ENCODE measurements around the gene TSPAN12.

DNA sequence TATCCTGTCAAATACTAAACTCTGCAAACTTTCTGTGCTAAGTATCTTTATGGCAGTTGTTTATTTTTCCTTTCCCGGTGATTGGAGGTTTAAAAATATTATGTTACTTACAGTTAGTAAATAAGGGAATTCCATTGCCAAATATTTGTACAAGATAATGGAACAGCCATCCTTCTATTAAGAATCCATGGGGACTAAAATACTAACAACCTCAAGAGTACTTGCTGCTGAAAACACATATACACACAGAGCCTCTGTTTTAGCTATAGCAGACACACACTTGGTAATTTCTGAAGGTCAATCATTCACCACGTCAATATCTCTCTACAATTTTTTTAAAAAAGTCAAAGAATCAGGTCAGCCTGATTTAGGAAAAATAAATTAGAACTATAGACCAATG lies 32.4 kb downstream of the TSPAN12 start:
- TF ChIP-seq EHMT2 (IDR thresholded peaks at IDR 0.05; ENCODE audit: low read depth), result no peak
- TF ChIP-seq NR3C1 (IDR thresholded peaks at IDR 0.05), result no peak
- TF ChIP-seq, protein P1, sequence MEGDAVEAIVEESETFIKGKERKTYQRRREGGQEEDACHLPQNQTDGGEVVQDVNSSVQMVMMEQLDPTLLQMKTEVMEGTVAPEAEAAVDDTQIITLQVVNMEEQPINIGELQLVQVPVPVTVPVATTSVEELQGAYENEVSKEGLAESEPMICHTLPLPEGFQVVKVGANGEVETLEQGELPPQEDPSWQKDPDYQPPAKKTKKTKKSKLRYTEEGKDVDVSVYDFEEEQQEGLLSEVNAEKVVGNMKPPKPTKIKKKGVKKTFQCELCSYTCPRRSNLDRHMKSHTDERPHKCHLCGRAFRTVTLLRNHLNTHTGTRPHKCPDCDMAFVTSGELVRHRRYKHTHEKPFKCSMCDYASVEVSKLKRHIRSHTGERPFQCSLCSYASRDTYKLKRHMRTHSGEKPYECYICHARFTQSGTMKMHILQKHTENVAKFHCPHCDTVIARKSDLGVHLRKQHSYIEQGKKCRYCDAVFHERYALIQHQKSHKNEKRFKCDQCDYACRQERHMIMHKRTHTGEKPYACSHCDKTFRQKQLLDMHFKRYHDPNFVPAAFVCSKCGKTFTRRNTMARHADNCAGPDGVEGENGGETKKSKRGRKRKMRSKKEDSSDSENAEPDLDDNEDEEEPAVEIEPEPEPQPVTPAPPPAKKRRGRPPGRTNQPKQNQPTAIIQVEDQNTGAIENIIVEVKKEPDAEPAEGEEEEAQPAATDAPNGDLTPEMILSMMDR (IDR thresholded peaks at IDR 0.05), result no peak
- no peak for TF ChIP-seq RCOR1 (IDR thresholded peaks at IDR 0.05; ENCODE audit: low read depth, low read length)
- TF ChIP-seq HES2 (IDR thresholded peaks at IDR 0.05), result no peak
- TF ChIP-seq ESRRA (IDR thresholded peaks at IDR 0.05; ENCODE audit: borderline replicate concordance, low read length), result no peak
- no peak for TF ChIP-seq NFE2L2 (conservative IDR thresholded peaks at IDR 0.05; ENCODE audit: low read length)
- TF ChIP-seq ELK1 (IDR thresholded peaks at IDR 0.05; ENCODE audit: low read depth, low read length), result no peak
- no peak for TF ChIP-seq ZNF302 (CRISPR knock-in tag; IDR thresholded peaks at IDR 0.05)
- TF ChIP-seq RNF2 (IDR thresholded peaks at IDR 0.05; ENCODE audit: borderline replicate concordance, low read depth), result no peak
- TF ChIP-seq JUN (IDR thresholded peaks at IDR 0.05), result no peak
- no peak for TF ChIP-seq USF2 (IDR thresholded peaks at IDR 0.05)
- TF ChIP-seq, protein P2, sequence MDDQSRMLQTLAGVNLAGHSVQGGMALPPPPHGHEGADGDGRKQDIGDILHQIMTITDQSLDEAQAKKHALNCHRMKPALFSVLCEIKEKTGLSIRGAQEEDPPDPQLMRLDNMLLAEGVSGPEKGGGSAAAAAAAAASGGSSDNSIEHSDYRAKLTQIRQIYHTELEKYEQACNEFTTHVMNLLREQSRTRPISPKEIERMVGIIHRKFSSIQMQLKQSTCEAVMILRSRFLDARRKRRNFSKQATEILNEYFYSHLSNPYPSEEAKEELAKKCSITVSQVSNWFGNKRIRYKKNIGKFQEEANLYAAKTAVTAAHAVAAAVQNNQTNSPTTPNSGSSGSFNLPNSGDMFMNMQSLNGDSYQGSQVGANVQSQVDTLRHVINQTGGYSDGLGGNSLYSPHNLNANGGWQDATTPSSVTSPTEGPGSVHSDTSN (IDR thresholded peaks at IDR 0.05), result no peak

Measured in A549 (cell line).